C4-2B (cell line): ENCODE data around the gene POGK.
A peak's percentile ranks its signal among the peaks of the same experiment; 100 is the strongest.
"Not testable (repeated sequence)": the region's sequence is repeated elsewhere in the genome, so short reads cannot be mapped to it uniquely, and the experiment has no call there.

ENCODE experiments used
- H3K27ac ChIP-seq: fragments of 450-650 bp; 2 replicates; pipeline ENCODE4 v1.5.1; 2017
- ZFX ChIP-seq: fragments of 450-650 bp; IDR thresholded peaks from 2 replicates; pipeline ENCODE4 v1.6.1; 2017
- TF ChIP-seq, protein P1 (sequence below): fragments of 450-650 bp; conservative IDR thresholded peaks from 2 replicates; pipeline ENCODE4 v1.5.1; 2017; ENCODE audit warnings: mild to moderate bottlenecking

Gene POGK

DNA sequence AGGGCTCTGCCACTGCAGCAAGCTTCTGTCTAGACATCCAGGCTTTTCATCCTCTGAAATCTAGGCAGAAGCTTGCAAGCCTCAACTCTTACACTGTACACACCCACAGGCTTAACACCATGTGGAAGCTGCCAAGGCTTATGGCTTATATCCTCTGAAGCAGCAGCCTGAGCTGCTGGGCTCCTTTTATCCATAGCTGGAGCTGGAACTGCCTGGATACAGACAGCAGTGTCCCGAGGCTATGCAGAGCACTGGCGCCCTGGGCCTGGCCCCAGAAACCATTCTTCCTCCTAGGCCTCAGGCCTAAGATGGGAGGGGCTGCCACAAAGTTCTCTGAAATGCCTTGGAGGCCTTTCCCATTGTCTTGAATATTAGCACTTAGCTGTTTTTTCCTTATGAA is 19.3 kb upstream of the POGK start:
- TF ChIP-seq, protein P1, sequence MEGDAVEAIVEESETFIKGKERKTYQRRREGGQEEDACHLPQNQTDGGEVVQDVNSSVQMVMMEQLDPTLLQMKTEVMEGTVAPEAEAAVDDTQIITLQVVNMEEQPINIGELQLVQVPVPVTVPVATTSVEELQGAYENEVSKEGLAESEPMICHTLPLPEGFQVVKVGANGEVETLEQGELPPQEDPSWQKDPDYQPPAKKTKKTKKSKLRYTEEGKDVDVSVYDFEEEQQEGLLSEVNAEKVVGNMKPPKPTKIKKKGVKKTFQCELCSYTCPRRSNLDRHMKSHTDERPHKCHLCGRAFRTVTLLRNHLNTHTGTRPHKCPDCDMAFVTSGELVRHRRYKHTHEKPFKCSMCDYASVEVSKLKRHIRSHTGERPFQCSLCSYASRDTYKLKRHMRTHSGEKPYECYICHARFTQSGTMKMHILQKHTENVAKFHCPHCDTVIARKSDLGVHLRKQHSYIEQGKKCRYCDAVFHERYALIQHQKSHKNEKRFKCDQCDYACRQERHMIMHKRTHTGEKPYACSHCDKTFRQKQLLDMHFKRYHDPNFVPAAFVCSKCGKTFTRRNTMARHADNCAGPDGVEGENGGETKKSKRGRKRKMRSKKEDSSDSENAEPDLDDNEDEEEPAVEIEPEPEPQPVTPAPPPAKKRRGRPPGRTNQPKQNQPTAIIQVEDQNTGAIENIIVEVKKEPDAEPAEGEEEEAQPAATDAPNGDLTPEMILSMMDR = no peak
- TF ChIP-seq ZFX = no peak
- H3K27ac ChIP-seq = no peak overlapping the region

DNA sequence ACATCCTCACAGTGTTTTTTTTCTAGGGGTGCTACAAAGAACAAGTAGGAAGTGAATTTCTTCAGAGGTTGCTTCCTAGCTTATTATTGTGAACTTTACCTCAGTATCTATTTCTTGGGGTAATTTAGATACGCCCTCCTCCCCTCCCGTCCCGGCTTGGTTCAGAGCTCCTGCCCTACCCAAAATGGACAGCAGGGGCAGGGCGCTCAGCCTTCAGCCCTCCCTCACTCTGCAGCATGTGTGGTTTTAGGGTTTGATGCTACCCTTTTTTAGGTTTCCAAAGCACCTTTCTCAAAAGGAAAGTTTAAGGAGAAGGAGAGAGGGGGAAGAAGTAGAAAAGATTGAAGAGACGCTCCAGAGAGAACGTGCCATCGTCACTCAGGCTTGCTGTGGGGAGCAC is 16.9 kb upstream of the POGK start:
- TF ChIP-seq, protein P1 = peak; percentile 79
- no peak for TF ChIP-seq ZFX

DNA sequence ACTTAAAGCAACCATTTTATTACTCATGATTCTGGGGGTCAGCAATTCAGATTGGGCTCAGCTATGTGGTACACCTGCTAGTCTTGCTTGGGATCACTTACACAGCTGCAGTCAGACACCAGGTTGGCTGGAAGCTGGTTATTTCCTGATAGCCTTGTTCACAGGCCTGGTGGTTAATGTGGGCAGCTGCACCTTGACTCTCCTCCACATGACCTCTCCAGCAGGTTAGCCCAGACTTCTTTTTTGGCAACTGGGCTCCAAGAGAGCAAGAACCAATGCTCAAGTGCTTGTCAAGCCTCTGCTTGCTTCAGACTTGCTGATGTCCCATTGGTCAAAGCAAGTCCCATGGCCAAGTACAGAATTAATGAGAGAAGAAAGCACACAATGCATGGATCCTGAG is 11.8 kb upstream of the POGK start:
- no peak overlapping the region for H3K27ac ChIP-seq
- TF ChIP-seq, protein P1 = no peak
- no peak for TF ChIP-seq ZFX

More for the DNA sequence above, 16.9 kb upstream of the POGK start:
- no peak overlapping the region for H3K27ac ChIP-seq

DNA sequence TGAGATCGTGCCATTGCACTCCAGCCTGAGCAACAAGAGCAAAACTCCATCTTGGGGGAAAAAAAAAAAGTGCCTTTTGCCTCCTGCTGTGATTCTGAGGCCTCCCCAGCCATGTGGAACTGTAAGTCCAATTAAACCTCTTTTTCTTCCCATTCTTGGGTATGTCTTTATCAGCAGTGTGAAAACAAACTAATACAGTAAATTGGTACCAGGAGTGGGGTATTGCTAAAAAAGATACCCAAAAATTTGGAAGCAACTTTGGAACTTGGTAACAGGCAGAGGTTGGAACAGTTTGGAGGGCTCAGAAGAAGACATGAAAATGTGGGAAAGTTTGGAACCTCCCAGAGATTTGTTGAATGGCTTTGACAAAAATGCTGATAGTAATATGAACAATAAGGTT is 9.5 kb upstream of the POGK start:
- H3K27ac ChIP-seq = not testable (repeated sequence)

DNA sequence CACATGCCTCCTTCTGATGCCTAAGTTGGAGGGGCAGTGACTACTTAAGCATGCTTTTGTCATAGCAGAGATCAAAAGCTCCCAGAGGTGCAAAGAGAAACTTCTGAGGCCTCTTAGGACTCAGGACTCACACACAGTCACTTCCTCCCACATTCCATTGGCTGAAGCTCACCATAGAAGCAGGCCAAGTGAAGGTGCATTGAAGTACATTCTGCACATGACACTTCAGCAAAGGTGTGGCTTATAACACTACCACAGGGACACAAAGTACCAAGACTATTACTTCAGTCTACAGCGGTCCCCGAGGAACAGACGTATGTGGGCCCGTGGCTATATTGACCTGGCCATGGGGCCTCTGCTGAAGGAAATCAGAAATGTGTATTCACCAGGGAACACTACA is 2.5 kb upstream of the POGK start:
- no peak for TF ChIP-seq ZFX
- TF ChIP-seq, protein P1 = no peak
- H3K27ac ChIP-seq = no peak overlapping the region

DNA sequence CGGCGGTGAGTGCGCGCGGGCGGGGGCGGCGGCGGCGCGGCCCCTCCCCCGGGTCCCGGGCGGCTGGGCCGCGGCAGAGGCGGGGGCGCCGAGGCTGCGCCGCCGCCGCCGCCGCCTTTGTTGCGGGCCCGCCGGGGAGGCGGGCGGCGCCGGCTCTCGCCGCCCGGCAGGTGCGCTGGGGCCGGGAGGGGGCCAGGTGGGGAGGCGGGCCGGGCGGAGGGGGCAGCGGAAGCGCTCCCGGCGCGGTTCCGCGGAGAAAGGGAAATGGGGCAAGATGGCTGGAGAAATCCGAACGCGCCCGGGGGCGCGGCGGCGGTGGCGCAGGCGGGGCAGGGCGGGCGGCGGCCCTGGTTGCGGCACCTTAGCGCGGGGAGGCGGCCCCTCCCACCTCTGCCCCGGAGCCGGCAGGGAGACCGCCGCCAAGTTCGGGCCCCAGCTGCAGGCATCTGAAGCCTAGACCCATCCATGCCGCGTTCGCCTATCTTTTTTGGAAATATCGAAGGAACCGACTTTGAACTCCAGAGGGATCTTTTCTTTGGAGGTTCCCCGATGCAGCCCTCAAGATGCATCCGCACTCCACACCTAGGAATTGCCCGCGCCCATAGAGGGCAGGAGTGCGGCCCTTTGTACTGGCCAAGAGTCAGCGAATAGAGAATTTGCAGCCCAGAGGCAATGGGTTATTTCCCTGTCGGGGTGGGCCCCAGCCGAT is 479 bp downstream of the POGK start:
- no peak for TF ChIP-seq ZFX
- TF ChIP-seq, protein P1 = peak; percentile 54

DNA sequence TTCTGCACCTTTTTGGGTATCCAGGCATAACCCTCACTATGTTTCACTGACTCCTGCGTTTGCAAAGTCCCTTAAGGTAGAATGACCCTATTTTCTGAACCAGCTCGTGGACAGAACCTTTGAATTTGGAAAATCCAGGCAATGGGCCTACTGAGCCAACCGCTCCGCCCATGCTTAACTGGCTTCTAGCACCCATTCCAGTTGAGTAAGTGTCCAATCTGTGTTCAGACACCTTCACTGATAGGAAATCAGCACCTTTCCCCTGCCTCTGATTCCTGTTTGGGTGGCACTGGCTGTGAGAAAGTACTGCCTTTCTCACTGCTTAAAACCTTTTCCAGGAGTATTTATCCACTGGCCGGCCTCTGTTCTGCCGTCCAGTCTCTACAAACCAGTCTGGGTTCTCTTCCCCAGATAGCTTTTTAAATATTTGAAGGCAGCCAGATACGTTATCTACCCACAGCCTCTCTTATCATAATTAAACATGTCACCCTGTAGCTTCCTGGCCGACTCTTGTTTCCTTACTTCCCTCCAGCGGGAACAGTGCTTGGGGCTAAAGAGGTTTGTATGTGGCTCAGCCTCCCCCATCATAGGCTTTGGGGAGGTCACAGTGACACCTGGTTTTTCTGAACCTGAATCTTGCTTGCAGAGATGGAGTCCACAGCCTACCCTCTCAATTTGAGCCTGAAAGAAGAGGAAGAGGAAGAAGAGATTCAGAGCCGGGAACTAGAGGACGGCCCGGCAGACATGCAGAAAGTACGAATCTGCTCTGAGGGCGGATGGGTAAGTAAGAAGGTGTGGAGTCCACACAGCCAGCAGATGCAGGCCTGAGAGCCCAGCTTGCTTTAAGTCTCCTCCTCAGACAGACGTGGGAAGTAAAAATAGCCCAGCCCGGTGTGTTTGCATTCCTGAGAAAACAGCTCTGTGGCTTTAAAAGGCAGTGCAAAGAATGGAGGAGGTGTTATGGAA is 1.3 kb downstream of the POGK start:
- TF ChIP-seq, protein P1 = no peak; the same call in 1 of the 2 replicates
- no peak; the same call in 1 of the 2 replicates for TF ChIP-seq ZFX
- peak overlapping the region; percentile 83 for H3K27ac ChIP-seq

More for the DNA sequence above, 479 bp downstream of the POGK start:
- H3K27ac ChIP-seq = peak overlapping the region; percentile 83
